Activated CD4-positive, alpha-beta T cell treated with anti-CD3 and anti-CD28 coated beads, Interleukin-2, amount 50 U/mL, for 4 hours (primary cell): ENCODE results near the gene PKM.

Experiments used
- DNase-seq, 2 experiments: peaks; one replicate each; pipeline ENCODE4 v3.0.0-alpha.2; 2020

Gene PKM

DNA sequence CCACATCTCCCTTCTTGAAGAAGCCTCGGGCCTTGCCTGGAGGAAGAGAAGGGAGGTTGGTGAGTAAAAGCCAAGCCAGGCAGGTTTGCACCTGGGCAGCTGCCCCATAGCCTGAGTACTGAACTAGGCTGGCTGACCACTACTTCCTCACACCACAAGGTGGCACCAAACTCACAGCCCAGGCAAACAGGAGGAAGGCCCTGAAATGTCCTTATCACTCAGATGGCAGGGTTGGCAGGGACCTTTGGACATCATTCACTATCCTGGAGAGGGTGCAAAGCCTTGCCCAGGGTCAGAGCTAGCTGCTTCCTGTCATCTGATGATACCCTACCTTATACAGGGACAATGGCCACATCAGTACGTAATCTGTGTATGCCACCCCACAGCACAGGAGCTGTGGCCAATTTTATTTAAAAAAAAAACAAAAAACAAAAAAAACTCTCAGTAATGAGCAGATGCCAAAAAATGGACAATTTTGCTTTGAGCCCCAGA is 31.2 kb downstream of the PKM start:
- peak; percentile 62 to 70 for DNase-seq

DNA sequence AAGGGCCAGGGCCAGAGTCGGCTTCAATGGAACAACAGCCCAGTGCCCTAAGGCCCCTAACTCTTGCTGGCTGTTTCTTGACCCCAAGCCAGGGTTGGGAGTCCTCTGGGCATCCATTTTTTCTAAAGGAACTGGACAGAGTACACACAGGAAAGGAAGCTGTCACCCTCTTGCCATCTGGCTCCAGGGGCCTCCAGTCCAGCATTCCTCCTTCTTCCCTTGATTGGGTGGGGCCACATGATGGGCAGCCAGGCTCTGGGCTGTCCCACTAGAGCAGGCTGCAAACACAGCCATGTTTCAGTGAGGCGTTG is 31.8 kb downstream of the PKM start:
- DNase-seq, result no peak

DNA sequence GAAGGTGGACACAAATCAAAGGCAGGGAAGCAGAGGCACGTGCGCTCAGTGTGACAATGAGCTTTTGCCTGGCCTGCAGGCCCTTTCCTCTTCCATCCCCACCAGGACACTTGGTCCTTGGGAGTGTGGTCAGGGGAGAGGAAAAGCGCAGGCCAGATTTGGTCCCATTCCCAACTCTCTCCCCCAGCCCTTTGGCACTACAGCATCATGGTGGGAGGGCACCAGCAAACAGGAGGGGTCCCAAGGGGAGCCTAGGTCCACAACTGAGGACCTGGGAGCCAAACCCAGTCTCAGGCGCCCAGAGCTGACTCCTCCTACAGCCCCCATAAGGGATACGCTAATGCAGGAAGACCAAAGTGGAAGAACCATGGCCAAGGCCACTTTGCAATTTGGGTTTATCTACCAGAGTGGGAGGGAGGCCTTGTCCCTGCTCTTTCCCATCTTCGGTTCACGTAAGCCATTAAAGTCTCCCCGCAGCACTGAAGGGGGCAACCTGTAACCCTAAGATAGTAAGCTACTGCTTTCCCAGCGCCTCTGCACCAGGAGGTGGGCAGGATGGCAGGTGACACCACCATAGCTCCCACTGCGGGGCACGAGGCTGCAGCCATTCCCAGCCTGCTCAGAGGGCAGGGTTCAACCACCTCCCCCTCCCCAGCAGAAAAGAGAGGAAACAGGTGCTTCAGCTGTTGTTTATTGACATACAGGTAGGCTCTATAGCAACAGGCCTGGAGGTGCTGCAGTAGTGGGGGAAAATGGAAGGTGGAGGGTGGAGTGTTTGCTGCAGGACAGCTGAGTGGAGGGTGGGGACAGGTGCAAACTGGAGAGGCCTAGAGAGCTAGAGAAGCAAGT is 32.4 kb downstream of the PKM start:
- no peak for DNase-seq

DNA sequence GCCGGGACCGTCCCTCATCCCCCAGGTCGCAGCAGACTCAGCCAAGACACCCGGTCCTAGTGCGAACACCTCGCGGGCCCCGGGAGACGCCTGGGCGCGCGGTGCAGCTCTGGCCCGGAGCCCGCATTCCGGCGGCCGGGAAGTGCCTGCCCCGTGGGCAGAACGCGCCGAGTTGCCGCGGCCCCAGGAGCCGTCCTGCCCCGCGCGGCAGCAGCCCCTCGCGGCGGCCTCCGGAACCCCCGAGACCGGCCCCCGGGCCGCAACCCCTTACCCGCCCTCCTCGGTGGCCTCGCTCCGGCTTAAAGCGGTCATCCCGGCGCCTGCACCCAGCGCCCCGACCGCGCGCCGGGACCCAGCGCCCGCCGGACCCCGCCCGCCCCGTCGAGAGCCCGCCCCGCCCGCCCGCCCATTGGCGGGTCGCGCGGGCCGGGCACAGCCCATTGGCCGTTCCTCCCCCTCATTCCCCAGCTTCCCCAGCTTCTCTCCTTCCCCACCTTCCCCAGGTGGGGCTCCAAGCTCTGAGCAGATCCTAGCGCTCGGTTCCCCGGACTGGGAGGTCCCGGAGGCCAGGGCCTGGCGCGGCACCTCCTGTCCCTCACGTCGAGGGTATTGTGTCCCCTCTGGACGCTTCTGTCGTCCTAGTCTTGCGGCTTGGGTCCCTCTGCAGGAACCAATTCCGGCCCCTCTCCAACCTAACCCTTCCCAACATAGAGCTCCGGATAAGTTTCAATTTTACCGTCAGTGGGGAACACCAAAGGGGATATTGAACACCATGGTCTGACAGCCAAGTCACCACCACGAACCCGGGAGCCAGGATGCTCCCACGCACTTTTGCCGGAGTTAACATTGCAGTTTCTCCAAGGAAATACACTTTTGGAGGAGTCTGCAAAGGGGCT is 33.3 kb downstream of the PKM start, which contains the start of gene GRAMD2A:
GRAMD2A (minus strand) TSS at position 328 of the 896 bp plus-strand sequence.
- DNase-seq, result no peak

DNA sequence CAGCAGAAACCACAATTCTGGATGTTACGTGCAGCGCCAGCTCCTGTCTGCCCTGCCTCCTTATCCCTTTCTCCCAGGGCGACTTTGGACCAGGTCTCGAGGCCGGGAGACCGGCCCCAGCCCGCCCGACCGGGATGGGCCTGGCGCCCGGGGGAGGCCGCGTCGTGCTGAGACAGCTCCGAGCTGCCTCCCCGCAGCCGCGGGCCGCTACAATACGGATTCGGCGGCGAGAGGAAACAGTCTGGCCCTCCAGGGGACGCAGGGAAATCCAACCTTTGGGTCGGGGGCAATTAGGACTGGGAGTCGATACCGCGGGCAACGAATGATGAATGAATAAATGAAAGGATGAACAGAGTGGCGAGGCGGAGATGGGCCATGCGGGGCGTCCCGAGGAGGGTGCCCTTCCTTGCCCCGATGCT is 33.9 kb downstream of the PKM start:
- no peak for DNase-seq

DNA sequence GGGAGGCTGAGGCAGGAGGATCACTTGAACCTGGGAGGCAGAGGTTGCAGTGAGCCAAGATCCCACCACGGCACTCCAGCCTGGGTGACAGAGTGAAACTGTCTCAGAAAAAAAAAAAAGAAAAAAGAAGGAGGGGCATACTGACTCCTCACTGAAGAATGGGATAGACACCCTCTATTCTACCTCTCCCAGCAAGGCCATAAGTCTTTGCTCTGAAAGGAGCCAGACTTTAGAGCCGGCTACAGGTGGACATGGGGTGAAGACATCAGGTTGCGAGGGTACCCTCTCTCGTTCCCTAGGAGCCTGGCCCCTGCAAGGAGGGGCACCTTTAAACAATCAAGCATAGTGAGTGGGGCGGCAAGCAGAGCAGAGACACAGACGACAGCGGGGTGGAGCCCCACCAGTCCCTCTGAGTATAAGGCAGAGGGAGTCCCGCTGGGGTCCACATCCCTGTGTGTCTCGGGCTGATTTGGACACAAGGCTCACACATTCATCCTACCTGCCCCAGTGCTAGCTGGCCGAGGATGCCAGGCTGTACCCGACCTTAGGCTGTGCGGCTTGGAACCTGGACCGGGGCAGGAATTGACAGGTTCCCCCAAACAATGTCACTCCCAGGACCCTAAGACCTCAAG is 34.5 kb downstream of the PKM start:
- DNase-seq, result no peak

DNA sequence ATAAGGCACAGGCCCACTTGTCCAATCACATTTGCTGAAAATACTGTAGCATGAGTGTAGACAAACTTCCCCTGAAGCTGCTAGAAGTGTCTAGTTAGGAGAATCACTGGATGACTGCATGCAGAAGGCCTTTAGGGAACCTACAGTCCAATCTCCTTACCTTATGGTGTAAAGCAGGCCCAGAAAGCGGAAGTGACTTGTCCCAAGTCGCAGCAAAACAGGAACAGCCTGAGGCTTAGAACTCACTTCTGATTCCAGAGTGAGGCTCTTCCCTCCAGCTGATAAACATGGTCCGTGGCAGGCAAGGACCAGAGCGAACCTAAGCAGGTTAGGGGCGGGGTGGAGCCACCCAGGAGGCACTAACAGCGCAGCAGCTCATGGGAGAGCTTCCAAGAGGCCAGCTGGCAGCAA is 35.9 kb downstream of the PKM start:
- DNase-seq, result no peak

DNA sequence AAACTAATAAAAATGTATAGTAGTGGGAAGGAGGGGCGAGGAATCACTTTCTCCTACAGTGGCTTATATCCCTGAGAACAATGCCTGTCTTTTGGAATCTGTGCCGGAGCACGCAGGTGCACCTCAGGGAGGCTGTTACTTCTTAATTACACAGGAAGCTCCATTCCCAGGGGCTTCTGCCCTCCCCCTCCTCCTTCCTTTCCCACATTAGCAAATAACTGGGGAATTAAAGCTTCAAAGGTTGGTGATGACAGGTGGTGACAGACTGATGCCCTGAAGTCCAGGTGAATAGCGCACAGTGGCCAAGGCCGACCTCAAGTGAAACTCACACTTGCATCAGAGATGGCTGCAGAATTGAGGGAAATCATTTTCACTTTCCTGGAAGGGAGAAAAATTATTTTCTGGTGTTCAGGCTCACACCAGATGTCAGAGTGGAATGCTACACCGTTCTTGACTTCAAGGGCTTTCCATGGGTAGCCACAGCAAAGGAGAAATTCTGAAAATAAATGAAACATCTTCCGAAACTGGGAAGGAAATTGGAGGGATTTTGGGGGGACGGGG is 37.1 kb downstream of the PKM start:
- no peak for DNase-seq

DNA sequence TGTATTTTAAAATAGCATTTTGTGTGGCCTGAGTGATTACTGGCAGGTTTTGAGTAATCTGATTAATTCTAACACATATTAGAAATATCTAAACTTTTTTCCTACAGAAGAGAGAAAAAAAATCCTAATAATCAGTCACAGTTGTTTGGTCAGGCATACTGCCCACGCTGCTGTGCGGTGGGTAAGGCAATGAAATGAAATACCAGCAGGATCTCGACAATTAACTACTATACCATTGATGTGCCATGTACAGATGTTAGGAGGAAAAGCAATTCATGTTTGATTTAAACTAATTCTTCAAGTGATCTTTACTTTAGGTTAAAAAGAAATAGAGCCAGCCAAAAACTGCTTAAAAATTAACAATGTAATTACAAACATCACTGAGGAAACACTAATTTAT is 38.6 kb downstream of the PKM start:
- DNase-seq, result no peak

DNA sequence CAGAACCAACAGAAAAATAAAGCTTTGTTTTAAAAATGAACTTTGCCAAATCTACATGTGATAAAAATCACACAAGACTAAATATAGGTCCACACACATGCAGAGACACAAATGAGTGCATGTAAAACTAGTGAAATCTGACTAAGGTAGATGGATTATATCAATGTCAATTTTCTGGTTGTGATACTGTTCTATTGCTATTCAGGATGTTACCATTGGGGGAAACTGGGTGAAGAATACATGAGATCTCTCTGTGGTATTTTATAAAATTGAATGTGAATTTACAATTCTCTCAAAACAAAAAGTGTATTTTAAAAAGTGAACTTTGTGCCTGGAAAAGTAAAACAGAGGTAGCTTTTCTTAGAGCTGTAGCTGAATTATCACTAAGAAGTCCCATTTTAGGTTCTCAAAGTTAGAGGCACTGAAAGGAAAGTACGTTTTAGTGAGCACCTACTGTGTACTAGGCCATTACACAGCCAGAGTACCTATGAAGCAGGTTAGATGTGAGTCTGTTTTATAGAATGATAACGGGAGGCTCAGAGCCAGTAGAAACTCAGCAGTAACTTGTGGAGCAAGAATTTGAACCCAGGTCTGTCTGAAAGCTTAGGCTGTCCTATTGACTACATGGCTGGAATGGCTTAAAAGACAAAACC is 41.6 kb downstream of the PKM start:
- DNase-seq, result no peak

DNA sequence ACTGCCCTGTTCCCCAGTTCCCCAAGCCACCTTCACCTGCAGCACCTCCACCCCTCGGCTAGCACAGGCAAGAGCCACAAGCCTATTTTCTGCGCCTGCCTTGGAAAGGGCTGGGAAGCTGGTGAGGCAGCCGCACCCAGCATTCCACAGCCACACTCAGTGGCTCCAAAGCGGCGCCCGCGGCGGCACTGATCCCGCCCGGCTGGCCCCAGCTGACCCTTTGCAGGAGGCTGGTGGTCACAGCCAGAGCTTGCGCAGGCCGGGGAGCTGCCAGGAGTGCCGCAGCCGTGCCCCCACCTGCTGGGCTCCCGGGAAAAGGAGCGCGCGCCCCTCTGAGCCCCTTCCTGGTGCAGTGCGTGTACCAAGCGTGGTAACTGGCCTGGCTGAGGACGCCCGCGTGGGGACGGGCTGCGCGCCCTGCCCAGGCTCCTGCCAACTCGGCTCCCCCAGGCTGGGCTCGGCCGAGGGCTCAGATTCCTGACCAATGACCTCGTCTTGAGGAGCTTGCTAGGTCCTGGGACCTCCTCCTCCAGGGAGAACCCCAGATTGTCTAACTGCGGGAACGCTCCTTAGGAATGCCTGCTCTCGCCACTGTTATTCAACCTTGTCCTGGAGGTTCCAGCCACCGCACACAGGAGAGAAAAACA is 46.7 kb downstream of the PKM start:
- DNase-seq, result no peak

DNA sequence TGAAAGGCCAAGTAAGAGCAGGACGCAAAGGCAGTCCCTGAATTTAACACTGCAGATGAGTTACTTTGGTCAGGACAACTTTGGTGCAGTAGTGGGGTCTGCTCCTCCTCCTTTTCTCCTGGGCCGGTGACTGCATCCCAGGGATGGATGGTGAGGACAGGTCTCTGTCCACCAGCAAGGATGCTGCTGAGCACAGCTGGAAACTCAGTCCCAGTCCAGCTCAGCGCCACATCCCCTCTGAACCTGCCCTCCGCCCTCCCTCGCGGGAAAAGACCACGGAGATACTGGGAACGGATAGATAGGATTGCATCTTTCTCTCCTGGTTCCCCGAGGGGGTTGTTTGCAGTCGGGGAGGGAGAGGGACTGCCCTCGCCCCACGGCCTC is 47.2 kb downstream of the PKM start:
- DNase-seq, result no peak

DNA sequence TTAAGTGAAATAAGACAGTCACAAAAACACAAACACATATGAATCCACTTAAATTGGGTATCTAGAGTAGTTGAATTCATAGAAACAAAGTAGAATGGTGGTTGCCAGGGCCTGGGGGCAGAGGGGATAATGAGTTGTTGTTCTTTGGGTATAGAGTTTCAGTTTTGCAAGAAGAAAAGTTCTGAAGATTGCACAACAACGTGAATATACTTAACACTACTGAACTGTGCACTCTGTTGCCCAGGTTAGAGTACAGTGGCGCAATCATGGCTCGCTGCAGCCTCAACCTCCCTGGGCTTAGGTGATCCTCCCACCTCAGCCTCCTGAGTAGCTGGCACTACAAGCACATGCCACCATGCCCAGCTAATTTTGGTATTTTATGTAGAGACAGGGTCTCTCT is 48.3 kb downstream of the PKM start:
- no peak for DNase-seq

DNA sequence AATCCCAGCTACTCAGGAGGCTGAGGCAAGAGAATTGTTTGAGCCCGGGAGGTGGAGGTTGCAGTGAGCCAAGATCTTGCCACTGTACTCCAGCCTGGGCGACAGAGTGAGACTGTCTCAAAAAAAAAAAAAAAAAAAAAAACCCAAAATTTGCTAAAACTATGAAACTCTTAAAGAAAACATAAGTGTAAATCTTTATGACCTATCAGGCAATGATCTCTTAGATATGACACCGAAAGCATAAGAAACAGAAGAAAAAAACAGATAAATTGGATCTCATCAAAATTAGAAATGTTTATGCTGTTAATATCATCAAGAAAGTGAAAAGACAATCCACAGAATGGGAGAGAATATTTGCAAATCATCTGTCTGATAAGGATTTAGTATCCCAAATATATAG is 48.7 kb downstream of the PKM start:
- no peak for DNase-seq

DNA sequence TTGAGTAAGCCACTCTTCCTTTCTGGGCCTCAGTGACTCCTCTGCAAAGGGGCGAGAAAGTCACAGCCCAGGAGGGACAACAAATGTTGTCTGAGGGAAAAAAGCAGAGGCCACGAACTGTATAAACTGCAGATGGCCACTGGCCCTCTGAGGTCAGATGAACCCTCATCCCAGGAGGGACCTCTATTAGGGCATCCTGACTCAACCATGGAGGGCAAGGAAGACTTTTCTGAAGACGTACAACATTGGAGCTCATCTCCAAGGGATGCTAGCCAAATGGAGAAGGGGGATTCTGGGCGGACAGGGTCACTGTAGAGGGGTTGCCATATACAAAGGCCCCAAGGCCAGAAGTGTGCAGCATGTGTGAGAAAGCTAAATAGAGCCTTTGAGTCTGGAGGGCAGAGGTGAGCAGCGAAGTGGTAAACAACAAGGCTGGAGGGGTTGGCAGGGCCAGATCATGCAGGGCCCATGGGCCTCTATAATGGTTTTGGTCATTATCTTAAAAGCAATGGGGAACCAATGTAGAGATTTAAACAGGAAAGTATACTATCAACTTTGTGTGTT is 50.1 kb downstream of the PKM start:
- no peak for DNase-seq

DNA sequence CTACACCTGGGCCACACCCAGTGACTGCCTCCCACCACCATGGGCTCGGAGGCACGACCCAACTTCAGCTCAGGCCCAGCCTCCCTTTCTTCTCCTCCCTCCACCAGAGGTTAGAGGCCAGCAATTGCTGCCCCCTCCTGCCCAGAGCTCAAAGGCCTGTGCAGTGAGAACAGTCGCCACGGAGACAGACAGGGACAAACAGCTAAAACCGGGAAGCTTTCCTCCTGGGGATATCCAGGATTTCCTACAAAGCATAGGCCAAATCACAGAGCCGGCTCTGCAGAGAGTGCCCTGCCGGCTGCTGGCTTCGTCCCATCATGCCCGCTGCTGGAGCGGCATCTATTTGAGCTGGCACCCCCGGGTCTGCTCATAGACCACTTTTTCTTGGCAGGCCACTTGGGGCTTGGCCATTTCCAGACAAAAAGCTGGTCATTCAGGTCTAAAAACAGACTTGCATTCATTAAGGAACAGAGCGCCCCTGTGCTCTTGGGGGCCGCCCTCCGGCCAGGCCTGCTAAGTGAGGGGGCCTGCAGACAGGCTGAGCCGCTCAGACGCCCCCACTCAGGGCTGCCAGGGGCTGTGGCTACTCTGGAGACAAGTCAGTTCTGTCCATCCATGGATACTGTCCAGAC is 50.9 kb downstream of the PKM start:
- no peak for DNase-seq

DNA sequence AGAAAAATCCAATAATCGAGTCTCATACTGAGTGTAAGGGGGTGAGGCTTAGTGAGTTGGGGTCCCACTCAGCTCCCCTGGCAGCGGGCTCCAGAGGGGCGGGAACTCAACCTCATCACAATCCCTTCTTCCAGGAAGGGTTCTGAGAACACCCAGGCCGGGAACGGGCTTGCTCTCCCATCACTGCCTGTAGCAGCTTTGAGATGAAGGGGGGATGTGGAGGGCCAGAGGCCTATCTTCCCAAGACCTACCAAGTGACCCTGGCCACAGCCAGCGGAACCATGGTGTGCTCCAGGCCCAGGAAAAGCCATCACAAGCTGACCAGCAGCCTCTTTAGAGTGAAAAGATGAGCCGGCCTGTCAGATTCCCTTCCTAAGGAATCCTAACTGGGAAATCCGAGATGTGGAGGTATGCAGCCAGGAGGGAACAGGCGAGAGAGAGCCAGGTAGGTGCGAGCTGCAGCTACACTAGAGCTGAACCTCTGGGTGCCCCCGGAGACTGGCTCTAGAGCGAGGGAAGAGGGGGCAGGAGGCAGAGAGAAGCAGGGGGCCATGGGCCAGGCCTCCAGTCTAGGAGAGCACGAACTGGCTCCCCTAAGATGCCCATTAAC is 51.9 kb downstream of the PKM start:
- no peak for DNase-seq

DNA sequence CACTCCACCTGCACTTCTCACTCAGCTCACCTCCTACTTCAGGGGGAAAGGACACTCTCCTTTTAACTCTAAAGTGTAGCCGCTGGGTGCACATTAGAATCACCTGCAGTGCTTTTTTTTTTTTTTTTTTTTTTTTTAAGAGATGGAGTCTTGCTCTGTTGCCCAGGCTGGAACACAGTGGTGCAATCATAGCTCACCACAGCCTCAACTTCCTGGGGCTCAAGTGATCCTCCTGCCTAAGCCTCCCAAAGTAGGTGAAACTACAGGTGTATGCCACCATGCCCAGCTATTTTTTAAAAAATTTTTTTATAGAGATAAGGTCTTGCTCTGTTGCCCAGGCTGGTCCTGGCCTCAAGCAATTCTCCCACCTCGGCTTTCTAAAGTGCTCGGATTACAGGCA is 54.2 kb downstream of the PKM start:
- no peak for DNase-seq

DNA sequence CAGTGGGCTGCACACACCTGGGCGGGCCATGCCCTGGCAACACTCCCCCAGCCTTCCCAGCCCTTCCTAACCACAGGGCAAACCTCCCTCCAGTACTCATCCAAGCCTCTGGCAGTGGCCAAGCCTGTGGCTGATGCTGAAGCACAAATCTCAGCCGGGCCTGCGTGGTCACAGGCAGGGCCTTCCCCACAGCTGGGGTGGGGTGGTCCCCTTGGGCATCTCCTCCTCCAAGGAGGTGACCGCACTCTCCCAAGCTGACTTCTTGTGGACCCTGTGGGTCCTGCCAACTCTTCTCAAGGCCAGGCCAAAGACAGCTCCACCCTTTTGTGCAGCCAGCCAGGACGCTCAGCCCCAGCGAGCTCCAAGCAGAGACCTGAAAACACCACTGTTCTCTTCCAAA is 54.8 kb downstream of the PKM start:
- no peak for DNase-seq

DNA sequence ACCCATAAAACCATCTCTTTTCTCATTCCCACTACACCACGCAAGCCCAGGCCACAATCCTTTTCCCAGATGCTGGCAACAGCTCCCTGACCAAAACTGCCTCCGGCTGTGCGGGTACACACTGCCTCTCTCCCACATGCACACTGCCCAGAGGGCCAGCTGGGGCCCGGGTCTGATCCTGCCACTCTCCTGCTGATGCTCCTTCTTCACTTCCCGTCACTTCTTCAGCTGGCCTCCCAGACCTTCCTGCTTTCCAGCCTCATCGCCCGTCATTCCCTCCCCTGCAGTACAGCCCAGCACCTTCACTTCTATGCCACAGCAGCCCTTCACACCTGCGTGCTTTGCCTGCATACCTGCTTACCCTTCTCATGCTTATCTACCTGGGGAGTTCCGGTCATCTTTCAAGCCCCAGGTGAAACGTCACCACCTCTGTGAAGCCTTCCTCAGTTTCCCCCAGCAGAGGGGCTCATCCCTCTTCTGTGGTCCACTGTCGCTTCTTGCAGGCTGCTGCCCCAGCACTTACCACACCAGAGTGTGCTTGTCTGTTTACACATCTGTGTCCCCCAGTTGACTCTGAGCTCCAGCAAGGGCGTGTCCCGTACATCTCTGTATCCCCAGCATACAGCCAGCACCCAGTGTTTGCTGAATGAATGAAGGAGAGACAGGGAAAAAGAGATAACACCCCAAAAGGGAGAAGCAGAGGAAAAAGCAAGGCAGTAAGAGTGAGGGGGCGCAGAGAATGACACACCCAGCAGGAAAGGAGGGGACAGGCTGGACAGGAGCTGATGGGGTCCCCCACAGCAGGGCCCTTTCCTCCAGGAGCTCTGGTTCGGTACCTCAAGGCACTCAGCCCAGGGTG is 55.6 kb downstream of the PKM start:
- DNase-seq, result no peak
